Activated naive CD8-positive, alpha-beta T cell (primary cell): ENCODE results near the gene STAT5A.
"Not testable (repeated sequence)": the region's sequence is repeated elsewhere in the genome, so short reads cannot be mapped to it uniquely, and the experiment has no call there.

Experiments used
- H3K27ac Mint-ChIP-seq: one replicate; pipeline ENCODE4 v1.8.0; 2021; ENCODE audit warnings: mixed read lengths
- H3K27me3 Mint-ChIP-seq: one replicate; pipeline ENCODE4 v1.8.0; 2021; ENCODE audit warnings: mixed read lengths
- H3K36me3 Mint-ChIP-seq: one replicate; pipeline ENCODE4 v1.8.0; 2021; ENCODE audit warnings: mixed read lengths
- H3K4me1 Mint-ChIP-seq: one replicate; pipeline ENCODE4 v1.8.0; 2021; ENCODE audit warnings: low read depth, mixed read lengths
- H3K4me3 Mint-ChIP-seq: one replicate; pipeline ENCODE4 v1.8.0; 2021; ENCODE audit warnings: mild to moderate bottlenecking, mixed read lengths
- H3K9me3 Mint-ChIP-seq: one replicate; pipeline ENCODE4 v1.8.0; 2021; ENCODE audit warnings: low read depth, mixed read lengths

STAT5A gene

DNA sequence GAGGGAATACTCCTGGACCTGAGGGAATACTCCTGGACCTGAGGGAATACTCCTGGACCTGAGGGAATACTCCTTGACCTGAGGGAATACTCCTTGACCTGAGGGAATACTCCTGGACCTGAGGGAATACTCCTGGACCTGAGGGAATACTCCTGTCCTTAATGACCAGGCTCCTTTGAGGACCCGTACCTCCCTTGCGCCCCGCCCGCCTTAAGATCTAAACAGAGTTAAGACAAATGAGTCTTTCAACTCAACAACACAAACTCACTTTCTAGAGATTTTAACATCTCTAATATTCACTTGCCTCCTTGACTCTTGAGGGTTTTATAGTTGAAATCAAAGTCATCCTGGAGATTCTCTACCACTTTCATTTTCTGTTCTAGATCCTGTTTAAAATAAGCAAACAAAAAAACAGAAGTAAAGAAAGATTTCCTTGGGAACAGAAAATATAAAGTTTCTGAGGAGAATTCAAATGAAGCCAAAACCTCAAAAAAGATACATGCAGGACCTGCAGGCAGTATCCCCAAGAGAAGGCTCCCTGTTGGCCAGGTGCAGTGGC lies 50.2 kb downstream of the STAT5A start:
- Mint-ChIP-seq H3K9me3 (no peaks in the 10 kb centered on the region), H3K36me3 (peaks cover 23% of the 10 kb centered on the region), H3K27ac (peak overlapping the region; percentile 86), H3K4me3 (peak overlapping the region; percentile 72), H3K27me3 (no peaks in the 10 kb centered on the region), H3K4me1 (peaks cover 62% of the 10 kb centered on the region)

DNA sequence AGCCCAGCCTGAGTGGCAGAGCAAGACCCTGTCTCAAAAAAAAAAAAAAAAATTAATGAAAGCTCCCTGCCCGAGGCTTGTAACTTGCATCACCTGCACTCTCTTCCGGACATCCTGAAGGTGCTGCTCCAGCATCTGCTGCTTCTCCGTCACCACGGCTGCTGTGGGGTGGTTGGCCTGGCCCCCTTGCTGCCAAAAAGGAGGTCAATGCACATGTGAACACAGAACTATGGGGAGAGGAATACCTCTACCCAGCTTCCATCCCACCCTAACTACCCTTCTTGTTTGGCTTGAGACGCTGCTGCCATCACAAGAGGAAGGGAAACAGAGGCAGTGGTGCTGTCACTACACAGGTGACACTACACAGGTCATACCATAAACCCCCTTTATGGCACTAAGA lies 50.9 kb downstream of the STAT5A start:
- Mint-ChIP-seq H3K27me3 (no peaks in the 10 kb centered on the region), H3K27ac (peak overlapping the region; percentile 37), H3K4me1 (peaks cover 59% of the 10 kb centered on the region), H3K9me3 (no peaks in the 10 kb centered on the region), H3K36me3 (peaks cover 21% of the 10 kb centered on the region), H3K4me3 (no peak overlapping the region)

DNA sequence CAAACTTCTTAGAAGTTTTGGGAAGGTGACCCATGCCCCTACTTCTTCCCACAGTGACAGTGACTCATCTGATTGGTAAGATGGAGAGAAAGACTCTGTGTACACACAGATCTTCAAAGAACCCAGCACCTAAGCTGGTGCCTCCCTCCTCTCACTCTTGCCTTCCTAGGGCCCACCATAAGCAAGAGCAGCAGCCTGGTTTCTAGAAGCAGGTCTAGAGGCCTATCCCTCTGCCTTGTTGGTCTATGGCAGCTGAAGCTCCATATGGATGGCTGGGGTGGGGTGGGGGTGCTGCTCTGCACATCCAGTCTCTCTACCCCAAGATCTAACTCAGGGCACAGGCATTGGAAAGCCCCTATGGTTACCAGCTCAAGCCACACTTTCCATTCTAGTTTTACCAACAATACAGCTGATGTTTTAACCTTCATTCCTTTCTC lies 52.4 kb downstream of the STAT5A start:
- Mint-ChIP-seq H3K27ac (peak overlapping the region; percentile 96), H3K9me3 (no peaks in the 10 kb centered on the region), H3K4me3 (peak overlapping the region; percentile 65), H3K36me3 (peaks cover 18% of the 10 kb centered on the region), H3K27me3 (no peaks in the 10 kb centered on the region), H3K4me1 (peaks cover 52% of the 10 kb centered on the region)

DNA sequence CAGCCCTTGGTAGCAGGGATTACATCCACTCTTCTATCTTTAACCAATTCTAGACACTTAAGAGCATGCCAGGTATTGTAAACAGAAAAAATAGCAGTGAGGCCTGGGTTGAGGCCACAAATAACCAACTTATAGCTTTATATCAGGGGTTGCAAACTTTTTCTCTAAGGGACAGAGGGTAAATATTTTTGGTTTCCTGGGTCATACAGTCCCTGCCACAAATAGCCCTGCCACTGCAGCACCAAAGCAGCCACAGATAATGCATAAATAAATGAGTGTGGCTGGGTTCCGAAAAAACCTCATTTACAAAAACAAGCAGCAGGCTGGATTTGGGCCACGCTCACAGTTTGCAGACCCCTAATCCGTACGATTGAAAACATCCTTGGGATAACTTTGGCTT lies 53.3 kb downstream of the STAT5A start:
- Mint-ChIP-seq H3K9me3 (no peaks in the 10 kb centered on the region), H3K4me3 (peak overlapping the region; percentile 65), H3K4me1 (peaks cover 50% of the 10 kb centered on the region), H3K27me3 (no peaks in the 10 kb centered on the region), H3K27ac (peak overlapping the region; percentile 96), H3K36me3 (peaks cover 17% of the 10 kb centered on the region)

DNA sequence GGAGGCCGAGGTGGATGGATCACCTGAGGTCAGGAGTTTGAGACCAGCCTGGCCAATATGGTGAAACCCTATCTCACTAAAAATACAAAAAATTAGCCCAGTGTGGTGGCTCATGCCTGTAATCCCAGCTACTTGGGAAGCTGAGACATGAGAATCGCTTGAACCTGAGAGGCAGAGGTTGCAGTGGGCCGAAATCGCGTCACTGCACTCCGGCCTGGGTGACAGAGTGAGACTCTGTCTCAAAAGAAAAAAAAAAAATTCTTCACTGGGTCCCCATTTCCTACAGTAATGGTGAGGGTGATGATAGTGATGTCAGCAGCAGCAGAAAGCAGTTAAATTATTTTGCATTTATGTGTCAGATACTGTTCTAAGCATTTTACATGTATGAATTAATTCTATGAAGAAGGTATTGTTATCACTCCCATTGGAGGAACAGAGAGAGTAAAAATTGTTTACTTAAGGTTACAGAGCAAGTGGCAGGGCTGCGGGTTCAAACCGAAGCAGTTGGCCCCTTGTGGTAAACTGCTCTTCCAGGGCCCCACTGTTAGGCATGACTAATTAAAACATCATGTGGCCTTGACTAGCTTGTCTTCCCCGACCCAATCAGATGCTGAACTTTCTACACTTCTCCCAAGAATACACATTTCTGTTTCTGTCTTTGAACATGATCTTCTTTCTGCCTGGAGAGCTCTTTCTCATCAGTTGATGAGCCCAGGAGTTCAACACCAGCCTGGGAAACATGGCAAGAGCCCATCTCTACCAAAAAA lies 54.1 kb downstream of the STAT5A start:
- no peaks in the 10 kb centered on the region for H3K9me3 Mint-ChIP-seq
- peaks cover 18% of the 10 kb centered on the region for H3K36me3 Mint-ChIP-seq
- H3K4me3 Mint-ChIP-seq: peak overlapping the region; percentile 59
- H3K4me1 Mint-ChIP-seq: peaks cover 49% of the 10 kb centered on the region
- peak overlapping the region; percentile 96 for H3K27ac Mint-ChIP-seq
- no peaks in the 10 kb centered on the region for H3K27me3 Mint-ChIP-seq

DNA sequence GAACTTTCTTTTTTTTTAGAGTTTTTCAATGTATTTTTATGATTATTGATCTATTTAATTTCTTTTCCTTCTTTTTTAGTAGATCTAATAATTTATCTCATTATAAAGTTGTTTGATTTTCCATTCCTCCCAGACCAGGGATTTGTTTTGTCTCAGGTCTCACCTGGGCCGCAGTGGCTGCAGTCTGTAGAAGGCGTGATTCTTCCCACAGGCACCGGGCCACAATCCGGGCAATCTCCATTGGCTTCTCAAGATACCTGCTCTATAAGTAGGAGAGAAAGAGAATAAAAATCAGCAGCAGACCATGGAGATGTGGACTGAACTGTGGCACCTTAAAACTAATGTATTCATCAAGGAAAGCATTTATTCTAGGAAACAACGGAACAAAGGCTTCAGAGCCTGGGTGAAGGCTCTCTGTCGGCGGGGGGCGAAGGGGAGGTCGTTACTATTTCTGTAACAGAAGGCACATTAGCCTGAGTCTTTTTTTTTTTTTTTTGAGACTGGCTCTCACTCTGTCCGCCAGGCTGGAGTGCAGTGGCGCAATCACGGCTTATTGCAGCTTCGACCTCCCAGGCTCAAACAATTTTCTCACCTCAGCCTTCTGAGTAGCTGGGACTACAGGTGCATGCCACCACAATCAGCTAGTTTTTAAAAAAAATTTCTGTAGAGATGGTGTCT lies 57.2 kb downstream of the STAT5A start:
- Mint-ChIP-seq H3K27ac (no peak overlapping the region), H3K4me3 (no peak overlapping the region), H3K36me3 (peaks cover 20% of the 10 kb centered on the region), H3K9me3 (no peaks in the 10 kb centered on the region), H3K4me1 (peaks cover 54% of the 10 kb centered on the region), H3K27me3 (no peaks in the 10 kb centered on the region)

DNA sequence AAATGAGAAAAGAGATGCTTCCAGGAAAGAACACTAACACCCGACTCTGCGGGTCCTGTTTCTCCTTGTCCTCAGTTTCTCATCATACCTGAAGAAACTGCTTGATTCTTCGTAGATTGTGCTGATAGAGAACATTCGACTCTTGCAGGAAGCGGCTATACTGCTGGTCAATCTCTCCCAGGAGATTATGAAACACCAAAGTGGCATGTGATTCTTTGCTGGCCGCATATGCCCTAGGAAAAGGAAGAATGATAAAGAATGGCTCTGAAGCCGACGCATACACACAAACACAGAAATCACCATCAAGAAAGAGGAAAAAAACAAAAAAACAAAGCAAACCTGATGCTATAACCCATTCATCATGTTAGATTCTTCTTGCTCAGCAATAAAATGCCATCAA lies 58.2 kb downstream of the STAT5A start:
- H3K4me1 Mint-ChIP-seq: peaks cover 48% of the 10 kb centered on the region
- H3K27ac Mint-ChIP-seq: peak overlapping the region; percentile 51
- no peaks in the 10 kb centered on the region for H3K9me3 Mint-ChIP-seq
- no peak overlapping the region for H3K4me3 Mint-ChIP-seq
- no peaks in the 10 kb centered on the region for H3K27me3 Mint-ChIP-seq
- peaks cover 15% of the 10 kb centered on the region for H3K36me3 Mint-ChIP-seq

DNA sequence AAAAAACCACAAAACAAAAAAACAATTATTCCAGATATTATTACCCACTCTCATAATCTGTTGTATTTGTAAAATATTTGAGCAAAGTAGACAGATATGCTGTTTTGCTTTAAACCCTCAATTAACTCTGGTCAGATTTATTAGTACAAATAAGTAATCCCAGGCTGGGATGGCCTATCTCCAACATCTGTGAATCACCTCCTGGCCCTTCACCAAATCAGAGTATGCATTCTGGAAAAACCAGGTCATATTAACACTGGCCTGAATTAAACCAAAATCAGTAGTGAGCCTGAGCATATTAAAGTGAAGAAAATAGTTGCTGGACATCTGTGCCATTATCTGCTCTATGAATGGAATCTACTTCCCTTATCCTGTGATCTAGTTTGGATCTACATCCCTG lies 58.9 kb downstream of the STAT5A start:
- Mint-ChIP-seq H3K4me3 (no peak overlapping the region), H3K36me3 (peaks cover 15% of the 10 kb centered on the region), H3K27ac (peak overlapping the region; percentile 65), H3K9me3 (no peaks in the 10 kb centered on the region), H3K27me3 (no peaks in the 10 kb centered on the region), H3K4me1 (peaks cover 41% of the 10 kb centered on the region)

DNA sequence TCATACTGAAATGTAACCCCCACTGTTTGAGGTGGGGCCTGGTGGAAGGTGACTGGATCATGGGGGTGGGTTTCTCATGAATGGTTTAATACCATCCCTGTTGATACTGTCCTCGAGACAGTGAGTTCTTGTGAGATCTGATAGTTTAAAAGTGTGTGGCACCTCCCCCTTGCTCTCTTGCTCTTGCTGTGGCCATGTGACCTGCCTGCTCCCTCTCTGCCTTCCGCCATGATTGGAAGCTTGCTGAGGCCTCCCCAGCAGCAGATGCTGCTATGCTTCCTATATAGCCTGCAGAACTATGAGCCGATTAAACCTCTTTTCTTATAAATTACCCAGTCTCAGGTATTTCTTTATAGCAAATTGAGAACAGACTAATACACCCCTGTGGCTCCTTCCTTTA lies 59.3 kb downstream of the STAT5A start:
- Mint-ChIP-seq H3K36me3 (peaks cover 13% of the 10 kb centered on the region), H3K27ac (peak overlapping the region; percentile 65), H3K4me1 (peaks cover 40% of the 10 kb centered on the region), H3K4me3 (no peak overlapping the region), H3K27me3 (no peaks in the 10 kb centered on the region), H3K9me3 (no peaks in the 10 kb centered on the region)

DNA sequence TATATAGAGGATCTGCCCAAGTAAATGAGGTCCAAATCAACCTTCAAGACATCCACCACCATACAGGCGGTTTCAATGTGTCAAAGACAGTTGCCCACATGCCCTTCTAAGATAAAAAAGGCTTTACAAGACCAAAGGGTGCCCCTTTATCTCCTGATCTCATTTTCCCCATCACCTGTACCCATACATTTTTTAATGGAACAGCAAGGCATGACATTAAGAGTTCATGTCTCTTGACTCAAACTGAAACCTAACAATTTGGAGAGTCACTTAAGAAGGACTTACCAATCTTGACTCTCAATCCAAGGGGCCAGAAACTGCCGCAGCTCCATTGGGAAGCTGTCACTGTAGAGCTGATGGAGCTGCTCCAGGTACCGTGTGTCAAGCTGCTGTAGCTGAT lies 59.8 kb downstream of the STAT5A start:
- Mint-ChIP-seq H3K4me1 (peaks cover 37% of the 10 kb centered on the region), H3K4me3 (no peak overlapping the region), H3K27me3 (no peaks in the 10 kb centered on the region), H3K27ac (peak overlapping the region; percentile 65), H3K36me3 (peaks cover 11% of the 10 kb centered on the region), H3K9me3 (no peaks in the 10 kb centered on the region)

DNA sequence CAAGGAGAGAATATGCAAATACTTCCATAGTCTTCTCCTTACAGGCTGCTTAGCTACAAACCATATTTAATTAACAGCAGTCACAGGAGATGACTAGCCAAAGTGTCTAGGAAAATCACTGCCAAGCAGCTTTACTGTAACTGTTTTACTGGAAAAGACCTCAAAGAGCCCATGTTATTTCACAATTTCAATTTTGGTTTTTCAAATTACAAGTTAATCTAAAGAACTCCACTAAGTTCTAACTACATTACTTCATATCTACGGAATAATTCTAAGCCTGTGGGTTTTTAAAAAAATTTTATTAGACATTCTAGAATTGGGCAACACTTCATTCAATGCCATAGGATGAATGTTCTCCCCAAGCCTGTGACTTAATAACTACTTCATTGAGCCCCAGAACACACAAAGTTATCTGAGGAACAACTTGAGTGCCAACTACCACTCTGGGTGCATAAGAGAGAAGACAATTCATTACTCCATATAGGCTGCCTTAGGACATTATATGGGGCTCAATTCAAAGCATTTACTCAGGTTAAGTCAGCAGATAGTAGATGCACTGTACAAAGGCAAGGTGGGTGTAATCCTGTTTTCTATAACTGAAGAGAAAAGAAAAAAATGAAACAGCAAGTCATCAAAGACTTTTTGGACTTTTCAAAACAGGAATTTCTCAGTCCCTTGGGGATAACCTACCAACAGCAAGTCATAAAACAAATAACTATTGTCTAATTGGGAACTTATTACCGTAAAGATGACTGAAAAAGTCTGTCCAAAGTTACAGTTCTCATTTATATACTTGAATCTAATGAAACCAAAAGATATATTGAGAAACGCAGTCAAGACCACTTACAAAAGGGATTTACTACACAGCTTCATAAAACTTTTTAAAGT lies 66.9 kb downstream of the STAT5A start:
- H3K36me3 Mint-ChIP-seq: peaks cover 2% of the 10 kb centered on the region
- peak overlapping the region; percentile 8 for H3K4me3 Mint-ChIP-seq
- H3K9me3 Mint-ChIP-seq: no peaks in the 10 kb centered on the region
- peaks cover 44% of the 10 kb centered on the region for H3K4me1 Mint-ChIP-seq
- peak overlapping the region; percentile 50 for H3K27ac Mint-ChIP-seq
- H3K27me3 Mint-ChIP-seq: no peaks in the 10 kb centered on the region

DNA sequence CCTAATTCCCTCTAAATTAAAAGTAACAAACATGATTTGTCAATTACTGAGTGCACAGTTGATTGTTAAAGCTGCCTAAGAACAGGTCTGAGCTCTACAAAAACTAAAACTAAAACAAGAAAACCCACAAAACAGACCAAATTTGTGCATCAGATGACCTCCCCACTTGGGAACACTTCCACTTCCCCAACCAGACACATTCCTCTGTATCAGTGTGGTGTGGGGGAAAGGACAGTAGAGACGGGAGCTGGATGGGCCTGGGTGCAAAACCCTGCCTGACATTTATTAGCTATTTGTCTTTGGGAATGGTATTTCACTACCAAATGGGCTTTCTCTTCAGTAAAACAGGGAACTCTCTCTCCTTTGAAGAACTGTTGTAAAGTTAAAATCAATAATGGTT lies 70.1 kb downstream of the STAT5A start:
- Mint-ChIP-seq H3K4me3 (no peak overlapping the region), H3K27ac (peak overlapping the region; percentile 61), H3K36me3 (peaks cover 7% of the 10 kb centered on the region), H3K27me3 (no peaks in the 10 kb centered on the region), H3K4me1 (peaks cover 63% of the 10 kb centered on the region), H3K9me3 (no peaks in the 10 kb centered on the region)

DNA sequence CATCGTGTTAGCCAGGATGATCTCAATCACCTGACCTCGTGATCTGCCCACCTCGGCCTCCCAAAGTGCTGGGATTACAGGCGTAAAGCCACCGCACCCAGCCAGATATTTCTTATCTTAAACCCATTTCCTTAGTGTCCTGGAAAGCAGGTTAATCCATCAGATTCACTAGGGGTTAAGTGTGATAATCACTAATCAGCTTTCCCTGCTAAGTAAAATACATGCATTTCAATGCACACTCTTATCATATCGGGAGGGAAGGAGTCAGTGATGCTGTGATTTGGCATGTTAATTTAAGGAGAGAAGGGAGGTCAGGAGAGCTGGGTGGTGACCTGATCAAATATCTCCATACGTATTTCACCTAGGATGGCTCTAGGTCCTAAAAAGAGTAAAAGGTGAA lies 70.8 kb downstream of the STAT5A start:
- Mint-ChIP-seq H3K9me3 (no peaks in the 10 kb centered on the region), H3K27me3 (no peaks in the 10 kb centered on the region), H3K27ac (no peak overlapping the region), H3K4me1 (peaks cover 65% of the 10 kb centered on the region), H3K36me3 (peaks cover 7% of the 10 kb centered on the region), H3K4me3 (no peak overlapping the region)

DNA sequence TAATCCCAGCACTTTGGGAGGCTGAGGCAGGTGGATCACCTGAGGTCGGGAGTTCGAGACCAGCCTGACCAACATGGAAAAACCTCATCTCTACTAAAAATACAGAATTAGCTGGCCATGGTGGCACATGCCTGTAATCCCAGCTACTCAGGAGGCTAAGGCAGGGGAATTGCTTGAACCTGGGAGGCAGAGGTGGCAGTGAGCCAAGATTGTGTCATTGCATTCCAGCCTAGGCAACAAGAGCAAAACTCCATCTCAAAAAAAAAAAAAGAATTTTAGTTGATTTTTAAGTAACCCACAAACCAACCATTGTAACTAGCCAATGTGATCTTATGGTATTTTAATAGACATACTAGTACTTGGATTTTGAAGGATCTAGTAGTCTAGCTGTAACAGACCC lies 72.1 kb downstream of the STAT5A start:
- Mint-ChIP-seq H3K36me3 (peaks cover 11% of the 10 kb centered on the region), H3K4me1 (peaks cover 69% of the 10 kb centered on the region)
- H3K4me3 Mint-ChIP-seq, H3K27me3 Mint-ChIP-seq, H3K27ac Mint-ChIP-seq, H3K9me3 Mint-ChIP-seq: not testable (repeated sequence)
